ENCODE results near the gene C10orf105.

- TF ChIP-seq EP300 (IDR thresholded peaks at IDR 0.05), result no peak
- TF ChIP-seq POLR2A (IDR thresholded peaks at IDR 0.05), result no peak
Observed at GRCh38 chr10:71763352-71764127, 44.0 kb upstream of the C10orf105 start.
